CD4-positive, alpha-beta T cell (primary cell): ENCODE data around the gene LRP6. TPM values are rescaled to one million over a fixed set of nuclear protein-coding genes. Genes with fewer than 3 reads are reported as not detected.

Experiments used
- ATAC-seq: fragments of 200-7000 bp; cut with Tn5 transposase; one replicate; pipeline ENCODE4 v1.10.0; 2022; ENCODE audit warnings: mild to moderate bottlenecking; ENCODE audit not compliant: poor library complexity
- CTCF ChIA-PET: fragments of 350-600 bp; sonication (Branson Sonifier 250); formaldehyde crosslinking; loops from one replicate; lab custom pipeline; 2021; ENCODE audit warnings: antibody characterized with exemption, inconsistent platforms; lab: Charles Lee
- POLR2A ChIA-PET: fragments of 350-600 bp; sonication (Branson Sonifier 250); formaldehyde crosslinking; loops from one replicate; lab custom pipeline; 2021; ENCODE audit warnings: antibody characterized with exemption, inconsistent platforms; lab: Charles Lee
- DNase-seq, 14 experiments: peaks; one replicate each; pipeline ENCODE4 v3.0.0-alpha.2; 2013 to 2020; ENCODE audit warnings: mixed read lengths in 2 of 14
- H3K27ac ChIP-seq, 2 donors: one replicate each; pipeline versions ENCODE4 v1.5.1 to v1.7.0; 2013; ENCODE audit warnings: low read length in 2 of 2, low read depth in 1 of 2, mild to moderate bottlenecking in 1 of 2
- H3K27me3 ChIP-seq, 2 experiments: 1 replicate in 1 of 2; 2 replicates in 1 of 2; pipeline versions ENCODE4 v1.6.1 to v1.7.0; 2013; ENCODE audit warnings: low read length in 2 of 2, control low read depth in 1 of 2, mild to moderate bottlenecking in 1 of 2, moderate library complexity in 1 of 2; ENCODE audit not compliant: insufficient read depth in 2 of 2, control insufficient read depth in 1 of 2
- H3K36me3 ChIP-seq: one replicate; pipeline ENCODE4 v1.6.1; 2013; ENCODE audit warnings: low read length, control low read depth; ENCODE audit not compliant: insufficient read depth
- H3K4me1 ChIP-seq: one replicate; pipeline ENCODE4 v1.6.1; 2013; ENCODE audit warnings: low read length, control low read depth; ENCODE audit not compliant: insufficient read depth
- H3K4me3 ChIP-seq: one replicate; pipeline ENCODE4 v1.5.1; 2013; ENCODE audit warnings: mild to moderate bottlenecking, low read length, moderate library complexity
- H3K9me3 ChIP-seq, 2 experiments: 1 replicate in 1 of 2; 2 replicates in 1 of 2; pipeline versions ENCODE4 v1.6.1 to v1.7.0; 2013; ENCODE audit warnings: low read length in 2 of 2, mild to moderate bottlenecking in 2 of 2, control low read depth in 1 of 2, moderate library complexity in 1 of 2; ENCODE audit not compliant: control insufficient read depth in 1 of 2, insufficient read depth in 1 of 2
- H3K27ac Mint-ChIP-seq: one replicate; pipeline ENCODE4 v1.8.0; 2020; ENCODE audit warnings: mixed read lengths
- H3K27me3 Mint-ChIP-seq: one replicate; pipeline ENCODE4 v1.8.0; 2021; ENCODE audit warnings: mixed read lengths
- H3K36me3 Mint-ChIP-seq: one replicate; pipeline ENCODE4 v1.8.0; 2021; ENCODE audit warnings: low read depth, mixed read lengths
- H3K4me1 Mint-ChIP-seq: one replicate; pipeline ENCODE4 v1.8.0; 2021; ENCODE audit warnings: low read depth, mixed read lengths
- H3K4me3 Mint-ChIP-seq: one replicate; pipeline ENCODE4 v1.8.0; 2020; ENCODE audit warnings: mild to moderate bottlenecking, mixed read lengths
- H3K9me3 Mint-ChIP-seq: one replicate; pipeline ENCODE4 v1.8.0; 2020; ENCODE audit warnings: mixed read lengths
- intact Hi-C, 2 experiments: fragments of 100-400 bp; cut with DNase I in 1 of 2; cut with micrococcal nuclease in 1 of 2; formaldehyde crosslinking; loops; one replicate each; pipeline versions ENCODE4 v1.15.1 to v1.9.0; 2023 to 2025; cut with DNase I, micrococcal nuclease
- total RNA-seq, 174 experiments: library from RNA in 2 of 174; stranded (reverse) in 2 of 174; gene quantifications; one replicate each; pipeline ENCODE4 v1.2.3 and lab custom pipeline; 2021 to 2026
- TF ChIP-seq, protein P1 (sequence below): fragments of 200-600 bp; IDR thresholded peaks from one replicate; pipeline ENCODE4 v1.8.0; 2022; ENCODE audit warnings: antibody characterized with exemption, mild to moderate bottlenecking

LRP6 gene
- total RNA-seq, 2 experiments from 2014 or later: 5.2 to 6.8 TPM

DNA sequence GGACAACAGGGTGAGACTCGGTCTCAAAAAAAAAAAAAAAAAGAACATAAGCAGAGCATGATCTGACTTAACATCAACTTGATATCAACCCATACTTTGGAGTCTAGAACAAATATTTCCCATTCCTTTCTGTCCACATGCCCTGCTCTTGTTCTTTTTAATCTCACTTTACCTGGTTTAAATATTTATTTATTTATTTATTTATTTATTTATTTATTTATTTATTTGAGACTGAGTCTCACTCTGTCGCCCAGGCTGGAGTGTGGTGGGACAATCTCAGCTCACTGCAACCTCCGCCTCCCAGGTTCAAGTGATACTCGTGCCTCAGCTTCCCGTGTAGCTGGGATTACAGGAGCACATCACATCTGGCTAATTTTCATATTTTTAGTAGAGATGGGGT, 19.6 kb upstream of the LRP6 start:
- no peak for DNase-seq
- peaks cover 13% of the 10 kb centered on the region for H3K4me1 Mint-ChIP-seq
- H3K9me3 Mint-ChIP-seq: no peaks in the 10 kb centered on the region
- ChIA-PET POLR2A (no interaction called here), CTCF (no interaction called here)
- no peak overlapping the region for H3K4me3 Mint-ChIP-seq
- no peaks in the 10 kb centered on the region for H3K36me3 Mint-ChIP-seq
- TF ChIP-seq, protein P1, sequence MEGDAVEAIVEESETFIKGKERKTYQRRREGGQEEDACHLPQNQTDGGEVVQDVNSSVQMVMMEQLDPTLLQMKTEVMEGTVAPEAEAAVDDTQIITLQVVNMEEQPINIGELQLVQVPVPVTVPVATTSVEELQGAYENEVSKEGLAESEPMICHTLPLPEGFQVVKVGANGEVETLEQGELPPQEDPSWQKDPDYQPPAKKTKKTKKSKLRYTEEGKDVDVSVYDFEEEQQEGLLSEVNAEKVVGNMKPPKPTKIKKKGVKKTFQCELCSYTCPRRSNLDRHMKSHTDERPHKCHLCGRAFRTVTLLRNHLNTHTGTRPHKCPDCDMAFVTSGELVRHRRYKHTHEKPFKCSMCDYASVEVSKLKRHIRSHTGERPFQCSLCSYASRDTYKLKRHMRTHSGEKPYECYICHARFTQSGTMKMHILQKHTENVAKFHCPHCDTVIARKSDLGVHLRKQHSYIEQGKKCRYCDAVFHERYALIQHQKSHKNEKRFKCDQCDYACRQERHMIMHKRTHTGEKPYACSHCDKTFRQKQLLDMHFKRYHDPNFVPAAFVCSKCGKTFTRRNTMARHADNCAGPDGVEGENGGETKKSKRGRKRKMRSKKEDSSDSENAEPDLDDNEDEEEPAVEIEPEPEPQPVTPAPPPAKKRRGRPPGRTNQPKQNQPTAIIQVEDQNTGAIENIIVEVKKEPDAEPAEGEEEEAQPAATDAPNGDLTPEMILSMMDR: no peak
- H3K27me3 ChIP-seq: peaks cover 3 to 9% of the 10 kb centered on the region in 2 experiments
- H3K4me3 ChIP-seq: no peak overlapping the region
- intact Hi-C loops: no loop called here
- no peaks in the 10 kb centered on the region for H3K4me1 ChIP-seq
- H3K9me3 ChIP-seq: no peaks in the 10 kb centered on the region
- no peak overlapping the region for H3K27ac Mint-ChIP-seq
- H3K36me3 ChIP-seq: no peaks in the 10 kb centered on the region
- no peak for ATAC-seq
- no peak overlapping the region for H3K27ac ChIP-seq
- H3K27me3 Mint-ChIP-seq: peaks cover 13% of the 10 kb centered on the region

DNA sequence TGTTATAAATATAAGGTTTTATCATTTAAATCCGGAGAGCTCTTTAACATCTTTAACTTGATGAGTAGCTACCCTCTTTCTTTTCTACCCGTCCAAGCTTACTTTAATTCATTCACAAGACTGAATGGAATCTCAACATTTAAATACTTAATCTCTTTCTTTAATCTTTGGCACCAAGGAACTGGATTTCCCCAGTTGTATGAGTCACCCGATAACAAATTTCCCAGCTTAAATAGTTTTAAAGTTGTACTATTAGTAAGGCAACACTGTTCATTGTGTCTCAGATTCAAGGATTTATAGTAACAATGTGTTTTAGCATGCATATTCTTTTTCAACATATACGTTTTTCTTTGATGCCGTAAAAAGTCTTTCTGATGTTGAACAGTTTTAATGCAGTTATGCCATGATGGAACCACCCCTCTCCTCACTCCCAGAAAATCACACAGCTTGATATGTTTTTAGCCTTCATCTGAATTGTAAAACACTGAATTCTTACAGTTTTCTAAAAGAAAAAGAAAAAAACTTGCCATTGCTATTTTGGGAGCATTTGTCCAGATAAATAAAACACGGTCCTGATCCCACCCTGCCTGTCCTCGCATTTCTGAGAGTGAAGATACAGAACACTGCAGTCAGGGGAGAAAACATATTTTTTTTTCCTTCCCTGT, 16.0 kb upstream of the LRP6 start:
- ChIA-PET CTCF (no interaction called here), POLR2A (no interaction called here)
- no peak overlapping the region for H3K4me3 ChIP-seq
- peaks cover 3 to 9% of the 10 kb centered on the region in 2 experiments for H3K27me3 ChIP-seq
- no peaks in the 10 kb centered on the region for H3K36me3 ChIP-seq
- no peaks in the 10 kb centered on the region for H3K36me3 Mint-ChIP-seq
- DNase-seq (no peak), ATAC-seq (no peak)
- no peaks in the 10 kb centered on the region for H3K4me1 ChIP-seq
- no peaks in the 10 kb centered on the region for H3K4me1 Mint-ChIP-seq
- H3K27ac Mint-ChIP-seq: no peak overlapping the region
- no peak overlapping the region for H3K27ac ChIP-seq
- H3K9me3 ChIP-seq: peaks cover 0 to 3% of the 10 kb centered on the region in 2 experiments
- intact Hi-C loops: no loop called here
- TF ChIP-seq, protein P1: no peak
- peaks cover 18% of the 10 kb centered on the region for H3K27me3 Mint-ChIP-seq
- H3K9me3 Mint-ChIP-seq: peaks cover under 1% of the 10 kb centered on the region
- H3K4me3 Mint-ChIP-seq: no peak overlapping the region

- intact Hi-C loops: no loop called here
- Histone ChIP-seq H3K4me1 (no peaks in the 10 kb centered on the region), H3K4me3 (no peak overlapping the region), H3K27me3 (peaks cover 3 to 9% of the 10 kb centered on the region in 2 experiments), H3K9me3 (peaks cover 0 to 3% of the 10 kb centered on the region in 2 experiments), H3K27ac (no peak overlapping the region), H3K36me3 (no peaks in the 10 kb centered on the region)
- peaks cover 18% of the 10 kb centered on the region for H3K27me3 Mint-ChIP-seq
- ATAC-seq: no peak
- H3K9me3 Mint-ChIP-seq: peaks cover 2% of the 10 kb centered on the region
- no peak overlapping the region for H3K4me3 Mint-ChIP-seq
- no peak overlapping the region for H3K27ac Mint-ChIP-seq
- H3K4me1 Mint-ChIP-seq: no peaks in the 10 kb centered on the region
- TF ChIP-seq, protein P1: no peak
- no peak for DNase-seq
- CTCF ChIA-PET: no interaction called here
- H3K36me3 Mint-ChIP-seq: no peaks in the 10 kb centered on the region
- POLR2A ChIA-PET: no interaction called here
Observed at GRCh38 chr12:12282202-12282601, 15.4 kb upstream of the LRP6 start.
